ENCODE data around the gene NTN5.

The NTN5 gene

DNA sequence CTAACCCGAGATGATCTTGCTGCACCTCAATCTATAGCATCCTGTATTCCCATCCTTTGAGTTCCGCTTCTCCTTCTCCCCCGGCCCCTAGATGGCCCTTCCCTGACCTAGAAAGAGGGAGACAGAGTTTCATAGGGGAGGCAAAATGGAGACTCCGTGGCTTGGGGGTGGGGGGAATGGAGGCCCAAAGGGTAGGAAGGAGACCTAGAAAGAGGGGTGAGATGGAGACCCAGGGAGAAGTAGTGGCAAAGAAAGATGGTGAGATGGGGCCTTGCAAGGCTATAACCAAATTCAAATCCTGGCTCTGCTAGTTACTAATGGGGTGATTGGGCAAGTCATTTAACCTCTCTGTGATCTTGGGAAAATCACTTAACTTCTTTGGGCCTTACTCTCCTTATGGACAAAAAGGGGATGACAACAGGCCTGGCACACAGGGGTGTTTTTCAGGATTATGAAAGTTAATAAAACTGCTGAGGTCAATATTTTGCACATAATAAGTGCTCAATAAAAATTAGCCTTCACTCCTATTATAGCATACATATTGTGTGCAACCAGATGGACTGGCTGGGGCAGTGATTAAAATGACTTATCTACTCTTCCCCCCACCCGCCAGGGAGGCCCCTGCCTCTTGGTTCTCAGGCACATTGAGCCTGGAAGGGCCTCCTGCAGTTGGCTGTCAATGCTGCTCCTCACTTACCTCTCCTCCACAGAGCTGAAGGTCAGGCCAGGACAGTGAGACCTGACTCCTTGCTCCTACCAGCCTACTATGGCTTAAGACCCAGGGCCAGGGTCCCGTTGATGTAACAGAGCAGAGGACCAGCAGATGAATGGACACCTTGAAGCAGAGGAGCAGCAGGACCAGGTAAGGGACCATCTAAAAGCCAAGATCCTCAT is 52.9 kb downstream of the NTN5 start:
- Histone ChIP-seq H3K4me2 (ENCODE audit: low read length) (peak overlapping the region; percentile 95), H3K9ac (ENCODE audit: low read depth, low read length) (peak overlapping the region; percentile 96), H3K27me3 (ENCODE audit: control insufficient read depth, insufficient read depth, low read length) (no peaks in the 10 kb centered on the region), H3K36me3 (ENCODE audit: insufficient read depth, low read length) (peaks cover 34% of the 10 kb centered on the region), H3K4me1 (ENCODE audit: control insufficient read depth, insufficient read depth, low read length) (peaks cover 50% of the 10 kb centered on the region), H3K9me3 (replicated peaks; ENCODE audit: low read length) (no peaks in the 10 kb centered on the region), H3K4me3 (ENCODE audit: low read length) (peak overlapping the region; percentile 89)

GRCh38 chr19:48618916-48619691 is 53.7 kb downstream of the NTN5 start, which contains the start of the genes RPL18 and SPHK2:
TSS of gene RPL18 (minus strand) at chr19:48619178. CDS start at chr19:48619143, 35 bp downstream.
TSS of gene SPHK2 (plus strand) at chr19:48619506. CDS start at chr19:48620515, 1,009 bp downstream.
- Histone ChIP-seq H3K4me2 (ENCODE audit: low read length) (peak within 1 kb of the TSS; percentile 95), H3K36me3 (ENCODE audit: insufficient read depth, low read length) (peaks cover 38% of the 10 kb centered on the region), H3K4me1 (ENCODE audit: control insufficient read depth, insufficient read depth, low read length) (peaks cover 53% of the 10 kb centered on the region), H3K27me3 (ENCODE audit: control insufficient read depth, insufficient read depth, low read length) (no peaks in the 10 kb centered on the region), H3K9me3 (replicated peaks; ENCODE audit: low read length) (no peaks in the 10 kb centered on the region), H3K4me3 (ENCODE audit: low read length) (peak within 1 kb of the TSS; percentile 89), H3K9ac (ENCODE audit: low read depth, low read length) (peak within 1 kb of the TSS; percentile 99)

GRCh38 chr19:48618278-48618915 is 54.4 kb downstream of the NTN5 start:
- Histone ChIP-seq H3K9ac (ENCODE audit: low read depth, low read length) (peak overlapping the region; percentile 99), H3K27me3 (ENCODE audit: control insufficient read depth, insufficient read depth, low read length) (no peaks in the 10 kb centered on the region), H3K4me1 (ENCODE audit: control insufficient read depth, insufficient read depth, low read length) (peaks cover 55% of the 10 kb centered on the region), H3K4me3 (ENCODE audit: low read length) (peak overlapping the region; percentile 89), H3K9me3 (replicated peaks; ENCODE audit: low read length) (no peaks in the 10 kb centered on the region), H3K4me2 (ENCODE audit: low read length) (peak overlapping the region; percentile 93), H3K36me3 (ENCODE audit: insufficient read depth, low read length) (peaks cover 38% of the 10 kb centered on the region)

DNA sequence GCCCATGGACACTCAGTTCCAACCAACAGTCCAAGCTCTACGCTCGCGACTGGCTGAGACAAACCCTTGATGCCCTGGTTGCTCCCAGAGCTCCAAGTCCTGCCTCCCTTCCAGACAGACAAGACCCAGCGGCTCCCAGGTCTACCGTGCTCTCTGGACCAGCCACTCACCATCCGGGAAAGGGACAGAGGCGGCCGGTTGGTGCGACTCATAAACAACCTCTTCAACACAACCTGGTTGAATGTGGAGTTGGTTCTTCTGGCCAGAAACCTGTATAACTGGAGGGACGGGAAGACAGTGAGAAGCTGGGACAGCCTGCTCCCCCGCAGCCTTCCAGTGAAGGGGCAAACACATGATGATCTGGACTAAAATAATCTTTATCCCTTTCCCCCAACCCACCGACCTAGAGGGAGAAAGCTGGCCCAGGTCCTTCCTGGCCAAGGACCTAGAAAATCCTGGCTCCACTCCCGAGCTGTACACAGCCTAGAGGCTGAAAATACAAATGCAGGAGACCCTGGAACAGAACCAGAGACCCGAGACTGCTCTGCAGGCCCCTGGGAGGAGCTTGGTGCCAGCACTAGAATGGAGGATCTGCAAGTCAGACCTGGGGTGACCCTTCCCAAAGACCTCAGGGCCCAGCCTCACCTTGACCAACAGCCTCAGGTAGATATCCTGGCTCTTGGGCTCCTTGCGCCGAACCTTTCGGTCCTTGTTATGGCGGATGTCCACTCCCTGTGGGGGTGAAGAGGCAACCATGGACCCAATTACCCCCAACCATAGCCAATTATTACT is 55.5 kb downstream of the NTN5 start:
- H3K4me2 ChIP-seq (ENCODE audit: low read length) = peak overlapping the region; percentile 93
- H3K36me3 ChIP-seq (ENCODE audit: insufficient read depth, low read length) = peaks cover 38% of the 10 kb centered on the region
- H3K27me3 ChIP-seq (ENCODE audit: control insufficient read depth, insufficient read depth, low read length) = no peaks in the 10 kb centered on the region
- no peaks in the 10 kb centered on the region for H3K9me3 ChIP-seq (replicated peaks; ENCODE audit: low read length)
- peak overlapping the region; percentile 89 for H3K4me3 ChIP-seq (ENCODE audit: low read length)
- peak overlapping the region; percentile 99 for H3K9ac ChIP-seq (ENCODE audit: low read depth, low read length)
- H3K4me1 ChIP-seq (ENCODE audit: control insufficient read depth, insufficient read depth, low read length) = peaks cover 58% of the 10 kb centered on the region

GRCh38 chr19:48616491-48617056 is 56.2 kb downstream of the NTN5 start:
- Histone ChIP-seq H3K9ac (ENCODE audit: low read depth, low read length) (peak overlapping the region; percentile 99), H3K9me3 (replicated peaks; ENCODE audit: low read length) (no peaks in the 10 kb centered on the region), H3K36me3 (ENCODE audit: insufficient read depth, low read length) (peaks cover 42% of the 10 kb centered on the region), H3K4me3 (ENCODE audit: low read length) (peak overlapping the region; percentile 89), H3K4me1 (ENCODE audit: control insufficient read depth, insufficient read depth, low read length) (peaks cover 57% of the 10 kb centered on the region), H3K27me3 (ENCODE audit: control insufficient read depth, insufficient read depth, low read length) (no peaks in the 10 kb centered on the region), H3K4me2 (ENCODE audit: low read length) (peak overlapping the region; percentile 93)

GRCh38 chr19:48616041-48616436 is 56.8 kb downstream of the NTN5 start:
- Histone ChIP-seq H3K27me3 (ENCODE audit: control insufficient read depth, insufficient read depth, low read length) (no peaks in the 10 kb centered on the region), H3K4me1 (ENCODE audit: control insufficient read depth, insufficient read depth, low read length) (peaks cover 57% of the 10 kb centered on the region), H3K9ac (ENCODE audit: low read depth, low read length) (peak overlapping the region; percentile 99), H3K9me3 (replicated peaks; ENCODE audit: low read length) (no peaks in the 10 kb centered on the region), H3K36me3 (ENCODE audit: insufficient read depth, low read length) (peaks cover 42% of the 10 kb centered on the region), H3K4me2 (ENCODE audit: low read length) (peak overlapping the region; percentile 93), H3K4me3 (ENCODE audit: low read length) (peak overlapping the region; percentile 37)

- Histone ChIP-seq H3K36me3 (ENCODE audit: insufficient read depth, low read length) (peaks cover 42% of the 10 kb centered on the region), H3K9ac (ENCODE audit: low read depth, low read length) (peak overlapping the region; percentile 99), H3K4me3 (ENCODE audit: low read length) (no peak overlapping the region)
These were observed 57.4 kb downstream of the NTN5 start for GRCh38 chr19:48615231-48616040.

GRCh38 chr19:48614436-48615230 is 58.2 kb downstream of the NTN5 start, which contains the start of gene FAM83E:
TSS of gene FAM83E (minus strand) at chr19:48615076. CDS start at chr19:48613372, 1,704 bp downstream.
- H3K4me2 ChIP-seq (ENCODE audit: low read length) = peak within 1 kb of the TSS; percentile 93
- peak within 1 kb of the TSS; percentile 99 for H3K9ac ChIP-seq (ENCODE audit: low read depth, low read length)
- no peaks in the 10 kb centered on the region for H3K9me3 ChIP-seq (replicated peaks; ENCODE audit: low read length)
- H3K27me3 ChIP-seq (ENCODE audit: control insufficient read depth, insufficient read depth, low read length) = no peaks in the 10 kb centered on the region
- peaks cover 42% of the 10 kb centered on the region for H3K36me3 ChIP-seq (ENCODE audit: insufficient read depth, low read length)
- H3K4me3 ChIP-seq (ENCODE audit: low read length) = no peak within 1 kb of the TSS
- H3K4me1 ChIP-seq (ENCODE audit: control insufficient read depth, insufficient read depth, low read length) = peaks cover 53% of the 10 kb centered on the region

More at GRCh38 chr19:48615231-48616040, 57.4 kb downstream of the NTN5 start:
- H3K9me3 ChIP-seq (replicated peaks; ENCODE audit: low read length) = no peaks in the 10 kb centered on the region
- H3K27me3 ChIP-seq (ENCODE audit: control insufficient read depth, insufficient read depth, low read length) = no peaks in the 10 kb centered on the region
- peak overlapping the region; percentile 93 for H3K4me2 ChIP-seq (ENCODE audit: low read length)
- peaks cover 57% of the 10 kb centered on the region for H3K4me1 ChIP-seq (ENCODE audit: control insufficient read depth, insufficient read depth, low read length)

DNA sequence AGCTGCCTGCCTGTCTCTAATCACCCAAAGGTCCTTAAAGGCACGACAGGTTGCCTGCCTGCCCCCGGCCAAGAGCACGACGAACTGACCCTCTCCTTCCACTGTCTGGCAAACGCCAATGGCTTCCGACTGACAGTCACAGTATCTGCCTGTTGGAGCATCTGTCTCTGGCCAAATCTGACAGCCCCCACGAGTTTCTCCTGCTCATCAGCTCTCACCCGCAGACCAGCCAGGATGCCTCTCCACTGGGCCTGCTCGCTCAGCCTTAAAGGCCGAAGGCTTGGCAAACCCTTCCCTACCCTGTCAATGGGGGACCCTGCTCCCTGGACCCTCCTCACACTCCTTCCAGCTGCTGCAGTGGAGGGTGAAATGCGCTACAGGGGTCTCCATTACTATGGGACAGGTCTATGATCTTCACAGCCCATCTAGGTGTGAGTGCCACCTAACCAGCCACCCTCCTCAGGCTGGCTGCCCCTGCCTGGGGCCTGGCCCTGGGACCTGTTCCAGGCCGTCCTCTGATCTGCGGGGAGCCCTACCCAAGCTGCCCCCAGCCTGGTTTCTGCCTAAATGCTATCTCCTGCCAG is 58.9 kb downstream of the NTN5 start:
- Histone ChIP-seq H3K27me3 (ENCODE audit: control insufficient read depth, insufficient read depth, low read length) (no peaks in the 10 kb centered on the region), H3K4me1 (ENCODE audit: control insufficient read depth, insufficient read depth, low read length) (peaks cover 53% of the 10 kb centered on the region), H3K9me3 (replicated peaks; ENCODE audit: low read length) (no peaks in the 10 kb centered on the region), H3K9ac (ENCODE audit: low read depth, low read length) (peak overlapping the region; percentile 25), H3K36me3 (ENCODE audit: insufficient read depth, low read length) (peaks cover 42% of the 10 kb centered on the region), H3K4me3 (ENCODE audit: low read length) (no peak overlapping the region), H3K4me2 (ENCODE audit: low read length) (peak overlapping the region; percentile 23)
